Stimulated activated naive CD8-positive, alpha-beta T cell treated with anti-CD3 and anti-CD28 coated beads, Interleukin-15, amount 100 ng/mL, for 72 hours (primary cell): Measurements from ENCODE around the gene NAPA.
A peak's percentile ranks its signal among the peaks of the same experiment; 100 is the strongest.

Source experiments
- ATAC-seq: fragments of 150-1000 bp; cut with Tn5 transposase; 2 replicates; pipeline ENCODE4 v1.10.0; 2021; ENCODE audit warnings: mild to moderate bottlenecking, moderate library complexity
- DNase-seq, 2 donors: peaks; one replicate each; pipeline ENCODE4 v3.0.0; 2021 to 2022
- H3K27ac Mint-ChIP-seq, 2 donors: one replicate each; pipeline ENCODE4 v1.8.0; 2022; ENCODE audit warnings: mild to moderate bottlenecking in 2 of 2, mixed read lengths in 2 of 2, moderate library complexity in 2 of 2
- H3K27me3 Mint-ChIP-seq: one replicate; pipeline ENCODE4 v1.8.0; 2022; ENCODE audit warnings: mixed read lengths
- H3K4me1 Mint-ChIP-seq: one replicate; pipeline ENCODE4 v1.8.0; 2022; ENCODE audit warnings: mild to moderate bottlenecking, mixed read lengths
- H3K4me3 Mint-ChIP-seq, 2 donors: one replicate each; pipeline ENCODE4 v1.8.0; 2022; ENCODE audit warnings: mild to moderate bottlenecking in 2 of 2, mixed read lengths in 2 of 2, moderate library complexity in 1 of 2
- H3K9me3 Mint-ChIP-seq, 2 donors: one replicate each; pipeline ENCODE4 v1.8.0; 2022; ENCODE audit warnings: mixed read lengths in 2 of 2

Gene NAPA

GRCh38 chr19:47497050-47497766, 17.7 kb downstream of the NAPA start:
- DNase-seq: no peak
- H3K4me1 Mint-ChIP-seq: peaks cover 33% of the 10 kb centered on the region
- H3K4me3 Mint-ChIP-seq: no peak overlapping the region
- no peak overlapping the region for H3K27ac Mint-ChIP-seq
- no peak for ATAC-seq
- no peaks in the 10 kb centered on the region for H3K9me3 Mint-ChIP-seq
- H3K27me3 Mint-ChIP-seq: no peaks in the 10 kb centered on the region

- ATAC-seq (no peak), DNase-seq (no peak)
- Mint-ChIP-seq H3K4me1 (peaks cover 43% of the 10 kb centered on the region), H3K27me3 (no peaks in the 10 kb centered on the region), H3K4me3 (no peak overlapping the region), H3K9me3 (no peaks in the 10 kb centered on the region), H3K27ac (peak overlapping the region in 1 of 2 donors; percentile 82)
Measured at GRCh38 chr19:47495478-47496372, 19.1 kb downstream of the NAPA start.

- H3K9me3 Mint-ChIP-seq: no peaks in the 10 kb centered on the region
- H3K4me1 Mint-ChIP-seq: peaks cover 47% of the 10 kb centered on the region
- DNase-seq (no peak), ATAC-seq (no peak)
- H3K27ac Mint-ChIP-seq: no peak overlapping the region
- H3K4me3 Mint-ChIP-seq: no peak overlapping the region
- H3K27me3 Mint-ChIP-seq: no peaks in the 10 kb centered on the region
Measured at GRCh38 chr19:47494729-47495128, 20.1 kb downstream of the NAPA start.

GRCh38 chr19:47494211-47494547, 20.7 kb downstream of the NAPA start:
- H3K4me1 Mint-ChIP-seq: peaks cover 47% of the 10 kb centered on the region
- no peak for DNase-seq
- H3K27me3 Mint-ChIP-seq: no peaks in the 10 kb centered on the region
- ATAC-seq: no peak
- no peak overlapping the region for H3K27ac Mint-ChIP-seq
- H3K4me3 Mint-ChIP-seq: no peak overlapping the region
- H3K9me3 Mint-ChIP-seq: no peaks in the 10 kb centered on the region

GRCh38 chr19:47493378-47494210, 21.3 kb downstream of the NAPA start:
- DNase-seq (no peak), ATAC-seq (no peak)
- peak overlapping the region in 1 of 2 donors; percentile 19 for H3K27ac Mint-ChIP-seq
- H3K27me3 Mint-ChIP-seq: no peaks in the 10 kb centered on the region
- H3K4me1 Mint-ChIP-seq: peaks cover 47% of the 10 kb centered on the region
- no peak overlapping the region for H3K4me3 Mint-ChIP-seq
- H3K9me3 Mint-ChIP-seq: no peaks in the 10 kb centered on the region

GRCh38 chr19:47492571-47493377, 22.1 kb downstream of the NAPA start:
- DNase-seq (no peak), ATAC-seq (no peak)
- peaks cover 54% of the 10 kb centered on the region for H3K4me1 Mint-ChIP-seq
- H3K4me3 Mint-ChIP-seq: no peak overlapping the region
- peak overlapping the region in 1 of 2 donors; percentile 80 for H3K27ac Mint-ChIP-seq
- no peaks in the 10 kb centered on the region for H3K27me3 Mint-ChIP-seq
- no peaks in the 10 kb centered on the region for H3K9me3 Mint-ChIP-seq

DNA sequence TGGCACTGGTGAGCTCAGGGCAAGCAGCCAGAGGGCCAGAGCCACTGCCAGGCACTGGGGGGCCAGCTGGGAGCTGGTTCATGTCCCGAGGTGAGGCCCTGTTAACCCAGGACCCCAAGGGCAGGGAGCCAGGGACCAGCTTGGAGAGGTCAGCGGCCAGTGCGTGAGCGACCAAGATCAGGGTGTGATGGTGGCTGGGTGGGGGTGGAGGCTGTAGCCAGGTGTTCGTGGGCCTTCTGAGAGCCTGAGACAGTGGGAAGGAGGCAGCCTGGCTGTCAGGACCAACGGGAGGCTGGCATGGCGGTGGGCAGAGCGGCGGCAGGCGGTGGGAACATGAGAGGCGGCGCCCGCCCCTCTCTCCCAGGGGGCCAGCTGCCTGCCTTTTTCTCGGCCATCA, 22.7 kb downstream of the NAPA start:
- Mint-ChIP-seq H3K4me1 (peaks cover 61% of the 10 kb centered on the region), H3K4me3 (no peak overlapping the region), H3K9me3 (no peaks in the 10 kb centered on the region), H3K27ac (no peak overlapping the region), H3K27me3 (no peaks in the 10 kb centered on the region)
- DNase-seq (no peak), ATAC-seq (no peak)

GRCh38 chr19:47491358-47492136, 23.3 kb downstream of the NAPA start:
- Mint-ChIP-seq H3K4me1 (peaks cover 62% of the 10 kb centered on the region), H3K27ac (no peak overlapping the region), H3K27me3 (no peaks in the 10 kb centered on the region), H3K4me3 (no peak overlapping the region), H3K9me3 (no peaks in the 10 kb centered on the region)
- ATAC-seq (no peak), DNase-seq (no peak)

- no peak for DNase-seq
- peak overlapping the region in 1 of 2 donors; percentile 69 for H3K27ac Mint-ChIP-seq
- ATAC-seq: no peak
- H3K4me3 Mint-ChIP-seq: no peak overlapping the region
- H3K9me3 Mint-ChIP-seq: no peaks in the 10 kb centered on the region
- H3K27me3 Mint-ChIP-seq: no peaks in the 10 kb centered on the region
- peaks cover 64% of the 10 kb centered on the region for H3K4me1 Mint-ChIP-seq
Measured at GRCh38 chr19:47490847-47491246, 24.0 kb downstream of the NAPA start.

GRCh38 chr19:47490031-47490430, 24.8 kb downstream of the NAPA start:
- DNase-seq: no peak
- peaks cover 68% of the 10 kb centered on the region for H3K4me1 Mint-ChIP-seq
- no peak overlapping the region for H3K4me3 Mint-ChIP-seq
- H3K27ac Mint-ChIP-seq: no peak overlapping the region
- H3K9me3 Mint-ChIP-seq: no peaks in the 10 kb centered on the region
- no peak for ATAC-seq
- H3K27me3 Mint-ChIP-seq: no peaks in the 10 kb centered on the region

GRCh38 chr19:47489072-47489914, 25.6 kb downstream of the NAPA start:
- no peak for DNase-seq
- no peak overlapping the region for H3K27ac Mint-ChIP-seq

GRCh38 chr19:47487551-47488515, 27.0 kb downstream of the NAPA start:
- peak overlapping the region; percentile 67 to 78 for H3K27ac Mint-ChIP-seq
- H3K4me3 Mint-ChIP-seq: peak overlapping the region; percentile 62 to 90
- no peak for DNase-seq
- no peak for ATAC-seq
- peaks cover 76% of the 10 kb centered on the region for H3K4me1 Mint-ChIP-seq
- H3K9me3 Mint-ChIP-seq: no peaks in the 10 kb centered on the region
- no peaks in the 10 kb centered on the region for H3K27me3 Mint-ChIP-seq

More at GRCh38 chr19:47489072-47489914, 25.6 kb downstream of the NAPA start:
- H3K4me3 Mint-ChIP-seq: no peak overlapping the region
- H3K9me3 Mint-ChIP-seq: no peaks in the 10 kb centered on the region
- peaks cover 71% of the 10 kb centered on the region for H3K4me1 Mint-ChIP-seq
- no peaks in the 10 kb centered on the region for H3K27me3 Mint-ChIP-seq
- ATAC-seq: no peak

DNA sequence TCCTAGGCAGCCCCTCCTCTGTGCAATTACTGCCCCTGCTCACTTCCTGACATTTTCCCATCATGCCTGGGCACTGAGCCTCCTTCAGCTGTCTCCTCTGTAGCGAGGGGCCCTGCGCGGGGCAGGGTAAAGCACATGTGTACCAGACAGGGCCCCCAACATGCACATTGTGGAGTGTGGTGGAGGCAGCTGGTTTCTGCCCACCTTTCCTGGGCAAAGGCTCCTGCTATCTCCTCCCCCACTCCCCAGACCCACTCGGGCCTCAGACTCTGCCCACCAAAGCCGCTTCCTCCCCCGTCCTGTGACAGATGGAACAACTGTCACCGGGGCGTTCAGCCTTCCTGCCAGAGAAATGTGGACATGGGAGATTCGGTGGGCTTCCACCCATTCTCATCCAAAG, 28.0 kb downstream of the NAPA start:
- no peak for DNase-seq
- ATAC-seq: no peak
- H3K27ac Mint-ChIP-seq: peak overlapping the region; percentile 61 to 78
- H3K4me1 Mint-ChIP-seq: peaks cover 67% of the 10 kb centered on the region
- no peaks in the 10 kb centered on the region for H3K27me3 Mint-ChIP-seq
- peak overlapping the region; percentile 62 to 90 for H3K4me3 Mint-ChIP-seq
- no peaks in the 10 kb centered on the region for H3K9me3 Mint-ChIP-seq
